Panc1 (cell line): ENCODE data around the gene DLG2. TPM values are rescaled to one million over a fixed set of nuclear protein-coding genes. Genes with fewer than 3 reads are reported as not detected.
"Not testable (repeated sequence)": the region's sequence is repeated elsewhere in the genome, so short reads cannot be mapped to it uniquely, and the experiment has no call there.

Experiments used
- ATAC-seq: fragments of 200-7000 bp; cut with Tn5 transposase; 2 replicates; pipeline ENCODE4 v1.9.1; 2020; ENCODE audit warnings: mild to moderate bottlenecking, moderate library complexity
- BruUV-seq: library from RNA; stranded (reverse); fragments of 400-500 nt; replicated peaks from 2 replicates; lab custom pipeline; 2021; lab: Mats Ljungman, UMichigan
- CTCF ChIA-PET: fragments of 300-600 bp; sonication (Branson Sonifier 250); formaldehyde crosslinking; loops from one replicate; lab custom pipeline; 2022; ENCODE audit warnings: antibody characterized with exemption; lab: Charles Lee
- POLR2A ChIA-PET: fragments of 300-600 bp; sonication (Branson Sonifier 250); formaldehyde crosslinking; loops from one replicate; lab custom pipeline; 2022; ENCODE audit warnings: antibody characterized with exemption; lab: Charles Lee
- DNase-seq: peaks from one replicate; pipeline ENCODE4 v3.0.0-alpha.2; 2010; ENCODE audit warnings: low read depth, low spot score
- H3K27ac ChIP-seq: 2 replicates; pipeline ENCODE4 v1.5.1; 2011; ENCODE audit warnings: mild to moderate bottlenecking, low read length, inconsistent platforms
- H3K27me3 ChIP-seq: fragments of 200-500 bp; sonication (Bioruptor generic); 2 replicates; pipeline ENCODE4 v1.6.0; 2014; ENCODE audit warnings: low read length, inconsistent platforms; ENCODE audit not compliant: control insufficient read depth, insufficient read depth
- H3K36me3 ChIP-seq: fragments of 200-500 bp; sonication (Bioruptor generic); 2 replicates; pipeline ENCODE4 v1.5.1; 2014; ENCODE audit warnings: inconsistent platforms, mild to moderate bottlenecking, low read length, moderate library complexity; ENCODE audit not compliant: control insufficient read depth, insufficient read depth
- H3K4me1 ChIP-seq: 2 replicates; pipeline ENCODE4 v1.5.1; 2011; ENCODE audit warnings: inconsistent platforms, mild to moderate bottlenecking, low read length, moderate library complexity; ENCODE audit not compliant: control insufficient read depth, insufficient read depth
- H3K4me3 ChIP-seq, 2 experiments: 2 replicates each; pipeline ENCODE4 v1.5.1; 2011 to 2012; ENCODE audit warnings: low read depth in 2 of 2, low read length in 2 of 2, mild to moderate bottlenecking in 2 of 2, inconsistent platforms in 1 of 2, moderate library complexity in 1 of 2
- H3K9me3 ChIP-seq: fragments of 200-500 bp; sonication (Bioruptor generic); 2 replicates; pipeline ENCODE4 v1.5.1; 2014; ENCODE audit warnings: low read depth, mild to moderate bottlenecking, inconsistent platforms, low read length, moderate library complexity; ENCODE audit not compliant: control insufficient read depth, insufficient read depth
- POLR2AphosphoS5 ChIP-seq: IDR thresholded peaks from 2 replicates; pipeline ENCODE4 v1.6.1; 2012; ENCODE audit warnings: mild to moderate bottlenecking, low read depth, low read length, moderate library complexity
- REST ChIP-seq, 2 experiments: IDR thresholded peaks; 2 replicates each; pipeline ENCODE4 v1.6.1; 2011 to 2012; ENCODE audit warnings: low read depth in 2 of 2, control low read depth in 1 of 2, low read length in 1 of 2, mild to moderate bottlenecking in 1 of 2, moderate library complexity in 1 of 2; ENCODE audit not compliant: insufficient read depth in 1 of 2
- SIN3A ChIP-seq: IDR thresholded peaks from 2 replicates; pipeline ENCODE4 v1.6.1; 2012; ENCODE audit warnings: low read depth, mild to moderate bottlenecking, low read length, moderate library complexity, borderline replicate concordance; ENCODE audit not compliant: insufficient read depth
- TCF7L2 ChIP-seq: IDR thresholded peaks from 2 replicates; pipeline ENCODE4 v1.6.1; 2011; ENCODE audit warnings: mild to moderate bottlenecking, low read depth, low read length, inconsistent platforms
- in situ Hi-C: cut with HindIII; loops from 2 replicates; pipeline ENCODE4 v1.10.0; 2016; ENCODE audit warnings: low sequenced_read_pairs, low pct_unique_long_range_greater_than_20kb
- intact Hi-C: fragments of 100-400 bp; cut with micrococcal nuclease; formaldehyde crosslinking; loops from one replicate; pipeline ENCODE4 v1.10.0; 2022; ENCODE audit not compliant: unreplicated experiment
- total RNA-seq: library from RNA; stranded (reverse); gene quantifications from one replicate; pipeline ENCODE4 v1.2.1, GENCODE V29; 2021; ENCODE audit not compliant: unreplicated experiment
- TF ChIP-seq, protein P1 (sequence below): fragments of 450-650 bp; IDR thresholded peaks from 2 replicates; pipeline ENCODE4 v1.5.1; 2017; ENCODE audit warnings: mild to moderate bottlenecking

DLG2 gene
- total RNA-seq, 1 experiment from 2014 or later = 4.2 TPM

GRCh38 chr11:85238038-85238437, 389.1 kb downstream of the DLG2 start:
- H3K4me1 ChIP-seq, intact Hi-C loops, ATAC-seq, CTCF ChIA-PET, BruUV-seq, H3K27ac ChIP-seq, in situ Hi-C loops, POLR2A ChIA-PET, H3K36me3 ChIP-seq, H3K4me3 ChIP-seq, H3K27me3 ChIP-seq, H3K9me3 ChIP-seq, DNase-seq: not testable (repeated sequence)

- Histone ChIP-seq H3K36me3 (no peaks in the 10 kb centered on the region), H3K27ac (no peak overlapping the region), H3K27me3 (0 out of 2 replicates have a peak, but pooled peaks cover 2% of the 10 kb centered on the region), H3K4me1 (no peaks in the 10 kb centered on the region), H3K4me3 (no peak overlapping the region), H3K9me3 (no peaks in the 10 kb centered on the region)
- TF ChIP-seq SIN3A = no peak
- TF ChIP-seq TCF7L2 = no peak
- TF ChIP-seq REST (IDR thresholded peaks at IDR 0.05; ENCODE audit: insufficient read depth in 1 of 2, low read depth in 2 of 2, low read length in 1 of 2) = no peak
- TF ChIP-seq POLR2AphosphoS5 = no peak
- TF ChIP-seq, protein P1, sequence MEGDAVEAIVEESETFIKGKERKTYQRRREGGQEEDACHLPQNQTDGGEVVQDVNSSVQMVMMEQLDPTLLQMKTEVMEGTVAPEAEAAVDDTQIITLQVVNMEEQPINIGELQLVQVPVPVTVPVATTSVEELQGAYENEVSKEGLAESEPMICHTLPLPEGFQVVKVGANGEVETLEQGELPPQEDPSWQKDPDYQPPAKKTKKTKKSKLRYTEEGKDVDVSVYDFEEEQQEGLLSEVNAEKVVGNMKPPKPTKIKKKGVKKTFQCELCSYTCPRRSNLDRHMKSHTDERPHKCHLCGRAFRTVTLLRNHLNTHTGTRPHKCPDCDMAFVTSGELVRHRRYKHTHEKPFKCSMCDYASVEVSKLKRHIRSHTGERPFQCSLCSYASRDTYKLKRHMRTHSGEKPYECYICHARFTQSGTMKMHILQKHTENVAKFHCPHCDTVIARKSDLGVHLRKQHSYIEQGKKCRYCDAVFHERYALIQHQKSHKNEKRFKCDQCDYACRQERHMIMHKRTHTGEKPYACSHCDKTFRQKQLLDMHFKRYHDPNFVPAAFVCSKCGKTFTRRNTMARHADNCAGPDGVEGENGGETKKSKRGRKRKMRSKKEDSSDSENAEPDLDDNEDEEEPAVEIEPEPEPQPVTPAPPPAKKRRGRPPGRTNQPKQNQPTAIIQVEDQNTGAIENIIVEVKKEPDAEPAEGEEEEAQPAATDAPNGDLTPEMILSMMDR = no peak
- no peak for ATAC-seq
- no TSS peak for BruUV-seq
- ChIA-PET CTCF (no interaction called here), POLR2A (no interaction called here)
- DNase-seq = no peak
- in situ Hi-C loops = no loop called here
- intact Hi-C loops = no loop called here
These were observed 390.9 kb downstream of the DLG2 start for GRCh38 chr11:85236211-85236610.

DNA sequence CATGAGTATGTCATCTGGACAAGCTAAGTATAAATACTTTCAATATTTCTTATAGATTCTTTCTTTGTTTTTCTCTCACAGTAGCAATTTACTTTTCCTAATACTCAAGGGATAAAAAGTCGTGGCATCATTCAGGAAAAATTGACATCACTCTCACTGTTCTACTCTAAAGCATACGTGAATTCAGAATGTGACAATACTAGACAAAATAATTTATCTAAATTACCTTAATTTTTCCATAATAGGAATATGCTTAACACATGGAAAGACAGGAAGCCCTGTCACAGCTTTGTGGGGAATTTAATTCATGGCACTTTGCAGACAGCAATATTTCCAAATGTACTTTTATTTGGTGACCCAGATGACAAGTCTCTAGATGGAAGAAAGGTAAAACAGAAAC, 394.6 kb downstream of the DLG2 start:
- no peaks in the 10 kb centered on the region for H3K27me3 ChIP-seq
- POLR2A ChIA-PET = no interaction called here
- ATAC-seq (no peak), DNase-seq (no peak)
- intact Hi-C loops = no loop called here
- H3K4me3 ChIP-seq = no peak overlapping the region
- CTCF ChIA-PET = no interaction called here
- H3K36me3 ChIP-seq = no peaks in the 10 kb centered on the region
- TF ChIP-seq REST (IDR thresholded peaks at IDR 0.05; ENCODE audit: insufficient read depth in 1 of 2, low read depth in 2 of 2, low read length in 1 of 2) = no peak
- TF ChIP-seq SIN3A = no peak
- no peak for TF ChIP-seq POLR2AphosphoS5
- TF ChIP-seq, protein P1 = no peak
- no peak for TF ChIP-seq TCF7L2
- H3K27ac ChIP-seq = no peak overlapping the region
- no peaks in the 10 kb centered on the region for H3K9me3 ChIP-seq
- no peaks in the 10 kb centered on the region for H3K4me1 ChIP-seq
- no TSS peak for BruUV-seq
- in situ Hi-C loops = no loop called here
